Smooth muscle cell (in vitro differentiated cells): ENCODE data around the gene SLC16A6. TPM values are rescaled to one million over a fixed set of nuclear protein-coding genes. Genes with fewer than 3 reads are reported as not detected.
"Not testable (repeated sequence)": the region's sequence is repeated elsewhere in the genome, so short reads cannot be mapped to it uniquely, and the experiment has no call there.

Experiments used
- DNase-seq: peaks from one replicate; lab custom pipeline; 2025; ENCODE audit not compliant: unreplicated experiment; lab: John Stamatoyannopoulos, UW
- H2AFZ ChIP-seq: fragments of 200-600 bp; sonication (generic); 2 replicates; pipeline ENCODE4 v1.6.0; 2016; ENCODE audit warnings: antibody characterized with exemption, low read depth, mild to moderate bottlenecking
- H3F3A ChIP-seq: fragments of 200-600 bp; sonication (generic); 2 replicates; pipeline ENCODE4 v1.6.0; 2017; ENCODE audit warnings: antibody characterized with exemption, low read depth
- H3K27ac ChIP-seq: fragments of 200-600 bp; sonication (generic); 2 replicates; pipeline ENCODE4 v1.5.1; 2016; ENCODE audit warnings: low read depth, mild to moderate bottlenecking
- H3K27me3 ChIP-seq: fragments of 200-600 bp; sonication (generic); 2 replicates; pipeline ENCODE4 v1.6.1; 2016; ENCODE audit warnings: low read depth, mild to moderate bottlenecking
- H3K36me3 ChIP-seq: fragments of 200-600 bp; sonication (generic); 2 replicates; pipeline ENCODE4 v1.5.1; 2016; ENCODE audit warnings: low read depth
- H3K4me1 ChIP-seq: fragments of 200-600 bp; sonication (generic); 2 replicates; pipeline ENCODE4 v1.5.1; 2016; ENCODE audit warnings: low read depth
- H3K4me2 ChIP-seq: fragments of 200-600 bp; sonication (generic); 2 replicates; pipeline ENCODE4 v1.6.0; 2016; ENCODE audit warnings: mild to moderate bottlenecking
- H3K4me3 ChIP-seq: fragments of 200-600 bp; sonication (generic); 2 replicates; pipeline ENCODE4 v1.5.1; 2016; ENCODE audit warnings: mild to moderate bottlenecking
- H3K79me2 ChIP-seq: fragments of 200-600 bp; sonication (generic); 2 replicates; pipeline ENCODE4 v1.6.0; 2016; ENCODE audit warnings: low read depth, mild to moderate bottlenecking
- H3K9ac ChIP-seq: fragments of 200-600 bp; sonication (generic); 2 replicates; pipeline ENCODE4 v1.6.0; 2016; ENCODE audit warnings: low read depth
- H3K9me3 ChIP-seq: fragments of 200-600 bp; sonication (generic); replicated peaks from 2 replicates; pipeline ENCODE4 v1.5.1; 2016; ENCODE audit warnings: low read depth
- H4K20me1 ChIP-seq: fragments of 200-600 bp; sonication (generic); 2 replicates; pipeline ENCODE4 v1.6.0; 2016; ENCODE audit warnings: low read depth
- WGBS: methylation state at CpG from one replicate; pipeline ENCODE4 v1.1.7; 2016; ENCODE audit warnings: low lambda C conversion rate; 5-methylcytosine and 5-hydroxymethylcytosine counted together
- polyA plus RNA-seq: library from polyadenylated mRNA; unstranded; fragments of >200 nt; fragmentation: Nextera tagmentation; extraction: Ambion mirVana; gene quantifications from 2 replicates; pipeline ENCODE4 v1.2.1, GENCODE V29; 2016
- total RNA-seq: library from RNA; depleted of rRNA; stranded (reverse); fragments of >200 nt; gene quantifications from 2 replicates; pipeline ENCODE4 v1.2.3, GENCODE V29; 2014
- TF ChIP-seq, protein P1 (sequence below): fragments of 200-600 bp; sonication (generic); IDR thresholded peaks from 2 replicates; pipeline ENCODE4 v1.5.1; 2017; ENCODE audit warnings: borderline replicate concordance, mild to moderate bottlenecking, antibody characterized with exemption; ENCODE audit not compliant: insufficient read depth, poor library complexity, severe bottlenecking

Gene SLC16A6
- total and polyA plus RNA-seq, 2 experiments from 2014 or later: 0.04 TPM; not detected in 1

DNA sequence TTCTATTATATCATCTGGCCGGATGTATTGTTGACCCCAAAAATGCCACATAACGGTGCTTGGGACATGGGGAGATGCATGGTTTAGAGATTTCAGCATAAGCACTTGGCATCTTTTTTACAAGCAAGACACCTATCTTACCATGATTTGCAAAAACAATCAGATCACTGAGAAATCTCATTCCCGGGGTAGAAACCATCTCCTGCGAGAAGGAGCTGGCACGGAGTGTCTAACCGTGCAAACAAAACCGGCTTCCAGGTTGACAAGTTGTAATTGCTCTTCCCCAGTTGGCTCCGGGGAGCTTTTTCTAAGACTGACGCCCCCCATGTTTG is 1.0 kb downstream of the SLC16A6 start:
- no peaks in the 10 kb centered on the region for H3F3A ChIP-seq
- H3K4me2 ChIP-seq: peak overlapping the region; percentile 97
- peaks cover 7% of the 10 kb centered on the region for H3K4me1 ChIP-seq
- no peaks in the 10 kb centered on the region for H3K36me3 ChIP-seq
- TF ChIP-seq, protein P1, sequence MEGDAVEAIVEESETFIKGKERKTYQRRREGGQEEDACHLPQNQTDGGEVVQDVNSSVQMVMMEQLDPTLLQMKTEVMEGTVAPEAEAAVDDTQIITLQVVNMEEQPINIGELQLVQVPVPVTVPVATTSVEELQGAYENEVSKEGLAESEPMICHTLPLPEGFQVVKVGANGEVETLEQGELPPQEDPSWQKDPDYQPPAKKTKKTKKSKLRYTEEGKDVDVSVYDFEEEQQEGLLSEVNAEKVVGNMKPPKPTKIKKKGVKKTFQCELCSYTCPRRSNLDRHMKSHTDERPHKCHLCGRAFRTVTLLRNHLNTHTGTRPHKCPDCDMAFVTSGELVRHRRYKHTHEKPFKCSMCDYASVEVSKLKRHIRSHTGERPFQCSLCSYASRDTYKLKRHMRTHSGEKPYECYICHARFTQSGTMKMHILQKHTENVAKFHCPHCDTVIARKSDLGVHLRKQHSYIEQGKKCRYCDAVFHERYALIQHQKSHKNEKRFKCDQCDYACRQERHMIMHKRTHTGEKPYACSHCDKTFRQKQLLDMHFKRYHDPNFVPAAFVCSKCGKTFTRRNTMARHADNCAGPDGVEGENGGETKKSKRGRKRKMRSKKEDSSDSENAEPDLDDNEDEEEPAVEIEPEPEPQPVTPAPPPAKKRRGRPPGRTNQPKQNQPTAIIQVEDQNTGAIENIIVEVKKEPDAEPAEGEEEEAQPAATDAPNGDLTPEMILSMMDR: no peak
- no peak for DNase-seq
- peaks cover 56% of the 10 kb centered on the region for H3K27me3 ChIP-seq
- H3K9ac ChIP-seq: no peak overlapping the region
- H4K20me1 ChIP-seq: no peaks in the 10 kb centered on the region
- H3K79me2 ChIP-seq: no peaks in the 10 kb centered on the region
- WGBS: 39% methylated on average over 9 of the region's 9 CpGs
- H3K27ac ChIP-seq: no peak overlapping the region
- no peak overlapping the region for H3K4me3 ChIP-seq
- H2AFZ ChIP-seq: no peak overlapping the region
- no peaks in the 10 kb centered on the region for H3K9me3 ChIP-seq

DNA sequence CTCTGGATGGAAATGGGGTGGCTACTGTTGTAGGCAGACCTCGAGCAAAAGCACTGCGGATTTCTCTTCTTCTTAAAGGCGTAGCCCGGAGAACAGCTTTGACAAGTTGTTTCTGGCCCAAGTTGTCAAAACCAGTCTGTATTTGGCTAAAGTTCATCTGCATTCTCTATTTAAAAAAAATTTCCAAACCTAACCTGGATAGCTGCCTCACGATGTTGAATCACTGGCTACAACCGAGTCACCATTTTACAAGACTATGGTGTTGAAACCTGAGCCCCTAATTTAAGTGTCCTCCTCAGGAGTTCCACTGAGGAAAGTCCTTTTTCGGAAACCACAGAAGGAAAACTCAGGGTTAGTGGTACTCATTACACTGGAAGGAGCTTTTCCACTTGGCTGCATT is 1.5 kb downstream of the SLC16A6 start:
- Histone ChIP-seq H3K27me3 (peaks cover 53% of the 10 kb centered on the region), H3K4me3 (no peak overlapping the region), H3K4me1 (peaks cover 7% of the 10 kb centered on the region), H3K9ac (no peak overlapping the region), H3K4me2 (no peak overlapping the region), H4K20me1 (no peaks in the 10 kb centered on the region), H3K9me3 (no peaks in the 10 kb centered on the region), H3K27ac (no peak overlapping the region), H3K79me2 (no peaks in the 10 kb centered on the region), H2AFZ (no peak overlapping the region), H3F3A (no peaks in the 10 kb centered on the region), H3K36me3 (no peaks in the 10 kb centered on the region)
- WGBS: 75% methylated on average over 7 of the region's 7 CpGs
- no peak for DNase-seq
- TF ChIP-seq, protein P1: no peak

DNA sequence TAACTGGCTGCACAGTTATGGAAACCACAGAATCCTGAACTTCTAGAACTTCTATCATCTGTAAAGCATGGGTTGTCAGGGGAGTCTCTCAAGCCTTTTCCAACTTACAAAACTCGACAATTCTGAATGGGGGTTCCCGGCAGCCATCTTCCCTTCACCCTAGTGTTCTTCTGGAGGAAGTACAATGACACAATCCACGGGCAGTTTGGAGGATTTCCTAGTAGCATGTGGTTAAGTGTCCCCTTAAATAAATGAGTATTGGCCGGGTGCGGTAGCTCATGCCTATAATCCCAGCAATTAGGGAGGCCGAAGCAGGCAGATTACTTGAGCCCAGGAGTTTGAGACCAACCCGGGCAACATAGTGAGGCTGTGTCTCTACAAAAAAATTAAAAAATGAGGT is 2.1 kb downstream of the SLC16A6 start:
- no peak overlapping the region for H2AFZ ChIP-seq
- TF ChIP-seq, protein P1: no peak

DNA sequence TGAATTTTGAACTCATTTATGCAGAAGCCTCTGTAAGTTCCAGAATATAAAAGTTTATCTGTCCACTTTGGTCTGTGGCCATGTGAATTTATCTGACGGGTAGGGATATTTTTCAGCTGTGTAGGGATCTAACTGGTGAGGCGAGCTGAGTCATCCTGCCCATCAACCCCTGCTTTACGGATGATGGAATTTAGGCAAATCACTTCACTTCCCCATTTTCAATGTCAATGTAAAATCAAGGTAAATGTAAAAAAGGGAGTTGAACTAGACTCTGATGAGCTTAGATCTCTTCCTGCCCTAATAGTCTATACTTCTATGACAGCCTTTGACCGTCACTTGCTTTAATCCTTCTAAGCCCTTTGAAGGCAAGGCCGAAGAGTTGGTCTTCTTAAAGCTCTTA is 2.6 kb downstream of the SLC16A6 start:
- Histone ChIP-seq H3K4me2 (no peak overlapping the region), H3K4me3 (no peak overlapping the region), H3K27ac (no peak overlapping the region), H2AFZ (no peak overlapping the region), H3F3A (no peaks in the 10 kb centered on the region), H3K79me2 (no peaks in the 10 kb centered on the region), H3K9me3 (no peaks in the 10 kb centered on the region), H3K4me1 (peaks cover 7% of the 10 kb centered on the region), H3K36me3 (no peaks in the 10 kb centered on the region), H3K27me3 (peaks cover 42% of the 10 kb centered on the region), H4K20me1 (no peaks in the 10 kb centered on the region), H3K9ac (no peak overlapping the region)
- DNase-seq: no peak
- 61% methylated on average over 5 of the region's 5 CpGs for WGBS
- TF ChIP-seq, protein P1: no peak

More for the DNA sequence above, 2.1 kb downstream of the SLC16A6 start:
- DNase-seq: no peak
- no peak overlapping the region for H3K4me2 ChIP-seq
- H3K27me3 ChIP-seq: peaks cover 46% of the 10 kb centered on the region
- H3K36me3 ChIP-seq: no peaks in the 10 kb centered on the region
- no peaks in the 10 kb centered on the region for H3F3A ChIP-seq
- H3K27ac ChIP-seq: no peak overlapping the region
- no peaks in the 10 kb centered on the region for H4K20me1 ChIP-seq
- peaks cover 7% of the 10 kb centered on the region for H3K4me1 ChIP-seq
- H3K9me3 ChIP-seq: no peaks in the 10 kb centered on the region
- no peak overlapping the region for H3K4me3 ChIP-seq
- WGBS: 92% methylated on average over 7 of the region's 7 CpGs
- no peak overlapping the region for H3K9ac ChIP-seq
- no peaks in the 10 kb centered on the region for H3K79me2 ChIP-seq

DNA sequence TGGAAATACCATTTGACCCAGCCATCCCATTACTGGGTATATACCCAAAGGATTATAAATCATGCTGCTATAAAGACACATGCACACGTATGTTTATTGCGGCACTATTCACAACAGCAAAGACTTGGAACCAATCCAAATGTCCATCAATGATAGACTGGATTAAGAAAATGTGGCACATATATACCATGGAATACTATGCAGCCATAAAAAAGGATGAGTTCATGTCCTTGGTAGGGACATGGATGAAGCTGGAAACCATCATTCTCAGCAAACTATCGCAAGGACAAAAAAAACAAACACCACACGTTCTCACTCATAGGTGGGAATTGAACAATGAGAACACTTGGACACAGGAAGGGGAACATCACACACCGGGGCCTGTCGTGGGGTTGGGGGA is 9.0 kb downstream of the SLC16A6 start:
- 78% methylated on average over 6 of the region's 6 CpGs for WGBS
- H4K20me1 ChIP-seq, H3K27me3 ChIP-seq, H3K4me1 ChIP-seq, H3K4me2 ChIP-seq, H3K9ac ChIP-seq, H3K9me3 ChIP-seq, H3K4me3 ChIP-seq, H3K79me2 ChIP-seq, H3K27ac ChIP-seq, DNase-seq, H3F3A ChIP-seq, H2AFZ ChIP-seq, H3K36me3 ChIP-seq: not testable (repeated sequence)
